ENCODE results near the gene PDIA4. TPM values are rescaled to one million over a fixed set of nuclear protein-coding genes. Genes with fewer than 3 reads are reported as not detected.

PDIA4 gene, protein sequence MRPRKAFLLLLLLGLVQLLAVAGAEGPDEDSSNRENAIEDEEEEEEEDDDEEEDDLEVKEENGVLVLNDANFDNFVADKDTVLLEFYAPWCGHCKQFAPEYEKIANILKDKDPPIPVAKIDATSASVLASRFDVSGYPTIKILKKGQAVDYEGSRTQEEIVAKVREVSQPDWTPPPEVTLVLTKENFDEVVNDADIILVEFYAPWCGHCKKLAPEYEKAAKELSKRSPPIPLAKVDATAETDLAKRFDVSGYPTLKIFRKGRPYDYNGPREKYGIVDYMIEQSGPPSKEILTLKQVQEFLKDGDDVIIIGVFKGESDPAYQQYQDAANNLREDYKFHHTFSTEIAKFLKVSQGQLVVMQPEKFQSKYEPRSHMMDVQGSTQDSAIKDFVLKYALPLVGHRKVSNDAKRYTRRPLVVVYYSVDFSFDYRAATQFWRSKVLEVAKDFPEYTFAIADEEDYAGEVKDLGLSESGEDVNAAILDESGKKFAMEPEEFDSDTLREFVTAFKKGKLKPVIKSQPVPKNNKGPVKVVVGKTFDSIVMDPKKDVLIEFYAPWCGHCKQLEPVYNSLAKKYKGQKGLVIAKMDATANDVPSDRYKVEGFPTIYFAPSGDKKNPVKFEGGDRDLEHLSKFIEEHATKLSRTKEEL
- polyA plus RNA-seq (2011; rRNA removed) (173 and 204 TPM in 2 replicates), polyA minus RNA-seq (2011; rRNA and poly(A)+ RNA removed) (82.0 and 133 TPM in 2 replicates)

DNA sequence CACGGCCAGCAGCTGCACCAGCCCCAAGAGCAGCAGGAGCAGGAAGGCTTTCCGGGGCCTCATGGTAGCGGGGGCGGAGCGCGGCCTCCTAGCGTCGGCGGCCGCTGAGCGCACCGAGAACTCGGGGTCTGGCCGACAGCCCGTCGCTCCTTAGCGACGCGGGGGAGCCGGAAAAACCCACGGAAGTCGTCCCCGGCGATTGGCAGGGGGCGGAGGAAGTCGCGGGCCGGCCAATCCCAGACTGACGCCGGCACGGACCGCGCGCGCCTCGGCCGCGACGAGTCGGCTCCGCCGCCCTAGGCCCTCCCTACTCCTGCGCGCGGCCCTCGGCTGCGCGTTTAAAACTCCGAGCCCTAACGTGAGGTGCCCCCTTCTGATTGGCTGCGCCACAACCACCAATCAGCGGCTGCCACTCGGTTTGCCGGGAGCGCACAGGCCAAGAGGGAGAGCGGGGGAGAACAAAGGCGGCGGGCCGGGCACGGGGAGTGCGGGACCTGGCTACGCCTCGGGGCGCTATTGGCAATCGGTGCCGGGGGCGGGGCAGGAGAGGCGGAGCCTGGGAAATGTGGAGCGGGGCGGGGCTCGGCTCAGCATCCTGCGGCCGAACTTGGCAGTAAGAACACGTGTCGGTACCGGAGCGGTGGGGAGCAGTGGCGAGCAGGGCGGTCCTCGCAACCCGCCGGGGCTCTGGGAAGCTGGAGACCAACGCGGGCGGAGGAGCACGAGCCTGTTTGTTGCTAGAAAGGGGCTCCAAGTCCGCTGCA, at the start of gene PDIA4:
Gene PDIA4 (minus strand): TSS at position 160 of the 764 bp plus-strand sequence. CDS start 97 bp downstream, at position 63.
- no peaks in the 10 kb centered on the region; the same call in 1 of the 2 replicates for H3K36me3 ChIP-seq (ENCODE audit: control insufficient read depth, insufficient read depth, low read length)
- TF ChIP-seq, protein P1, sequence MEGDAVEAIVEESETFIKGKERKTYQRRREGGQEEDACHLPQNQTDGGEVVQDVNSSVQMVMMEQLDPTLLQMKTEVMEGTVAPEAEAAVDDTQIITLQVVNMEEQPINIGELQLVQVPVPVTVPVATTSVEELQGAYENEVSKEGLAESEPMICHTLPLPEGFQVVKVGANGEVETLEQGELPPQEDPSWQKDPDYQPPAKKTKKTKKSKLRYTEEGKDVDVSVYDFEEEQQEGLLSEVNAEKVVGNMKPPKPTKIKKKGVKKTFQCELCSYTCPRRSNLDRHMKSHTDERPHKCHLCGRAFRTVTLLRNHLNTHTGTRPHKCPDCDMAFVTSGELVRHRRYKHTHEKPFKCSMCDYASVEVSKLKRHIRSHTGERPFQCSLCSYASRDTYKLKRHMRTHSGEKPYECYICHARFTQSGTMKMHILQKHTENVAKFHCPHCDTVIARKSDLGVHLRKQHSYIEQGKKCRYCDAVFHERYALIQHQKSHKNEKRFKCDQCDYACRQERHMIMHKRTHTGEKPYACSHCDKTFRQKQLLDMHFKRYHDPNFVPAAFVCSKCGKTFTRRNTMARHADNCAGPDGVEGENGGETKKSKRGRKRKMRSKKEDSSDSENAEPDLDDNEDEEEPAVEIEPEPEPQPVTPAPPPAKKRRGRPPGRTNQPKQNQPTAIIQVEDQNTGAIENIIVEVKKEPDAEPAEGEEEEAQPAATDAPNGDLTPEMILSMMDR (IDR thresholded peaks at IDR 0.05; ENCODE audit: insufficient read depth, low read depth, low read length): peak; percentile 37
- ChIA-PET POLR2A (no interaction called here), CTCF (interaction anchor here (0.6 to 2.4 kb wide), 4 partner anchors 23 to 134 kb away, joined by 3 to 11 read pairs (median 8); no protein-coding TSS in a partner anchor)
- no peaks in the 10 kb centered on the region for H3K27me3 ChIP-seq (ENCODE audit: control insufficient read depth, insufficient read depth, low read length)
- DNase-seq (ENCODE audit: low read depth): peak; percentile 97
- peak within 1 kb of the TSS; percentile 91 for H3K4me3 ChIP-seq (ENCODE audit: low read depth, low read length)

DNA sequence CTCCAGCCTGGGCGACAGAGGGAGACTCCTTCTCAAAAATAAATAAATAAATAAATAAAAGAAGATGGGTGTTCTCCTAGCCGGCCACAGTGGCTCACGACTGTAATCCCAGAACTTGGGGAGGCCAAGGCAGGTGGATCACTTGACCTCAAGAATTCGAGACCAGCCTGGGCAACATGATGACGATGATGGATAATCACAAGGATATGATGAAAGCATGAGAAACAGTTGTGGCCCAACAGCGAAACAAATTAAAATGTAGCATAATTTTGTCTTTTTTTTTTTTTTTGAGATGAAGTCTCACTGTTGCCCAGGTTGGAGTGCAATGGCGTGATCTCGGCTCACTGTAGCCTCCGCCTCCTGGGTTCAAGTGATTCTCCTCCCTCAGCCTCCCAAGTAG, 49.3 kb upstream of the PDIA4 start:
- ChIA-PET CTCF (interaction anchor here (1.2 kb wide), 1 partner anchor 12 kb away, joined by 3 read pairs; no protein-coding TSS in a partner anchor), POLR2A (no interaction called here)
- no peak overlapping the region for H3K4me3 ChIP-seq (ENCODE audit: low read depth, low read length)
- TF ChIP-seq, protein P1 (IDR thresholded peaks at IDR 0.05; ENCODE audit: insufficient read depth, low read depth, low read length): no peak
- H3K27me3 ChIP-seq (ENCODE audit: control insufficient read depth, insufficient read depth, low read length): no peaks in the 10 kb centered on the region
- DNase-seq (ENCODE audit: low read depth): no peak
- peaks cover 2% of the 10 kb centered on the region for H3K36me3 ChIP-seq (ENCODE audit: control insufficient read depth, insufficient read depth, low read length)

DNA sequence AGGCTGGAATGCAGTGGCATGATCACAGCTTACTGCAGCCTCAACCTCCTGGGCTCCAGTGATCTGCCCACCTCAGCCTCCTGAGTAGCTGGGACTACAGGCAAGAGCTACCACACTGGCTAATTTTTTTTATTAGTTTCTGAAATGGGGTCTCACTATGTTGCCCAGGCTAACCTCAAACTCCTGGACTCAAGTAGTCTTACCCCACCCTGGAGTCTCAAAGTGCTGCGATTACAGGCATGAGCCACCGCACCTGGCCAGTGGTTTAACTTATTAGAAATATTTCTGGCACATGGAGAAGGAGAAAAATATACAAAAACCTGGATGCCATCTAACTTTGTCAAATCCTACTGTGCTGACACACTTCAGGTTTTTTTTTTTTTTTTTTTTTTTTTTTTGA, 47.0 kb upstream of the PDIA4 start:
- no peaks in the 10 kb centered on the region for H3K27me3 ChIP-seq (ENCODE audit: control insufficient read depth, insufficient read depth, low read length)
- ChIA-PET CTCF (interaction anchor here (1.2 to 3.9 kb wide), 2 partner anchors 10 to 68 kb away, joined by 4 to 17 read pairs; no protein-coding TSS in a partner anchor), POLR2A (no interaction called here)
- H3K36me3 ChIP-seq (ENCODE audit: control insufficient read depth, insufficient read depth, low read length): peaks cover 18% of the 10 kb centered on the region
- DNase-seq (ENCODE audit: low read depth): no peak
- TF ChIP-seq, protein P1 (IDR thresholded peaks at IDR 0.05; ENCODE audit: insufficient read depth, low read depth, low read length): no peak
- no peak overlapping the region for H3K4me3 ChIP-seq (ENCODE audit: low read depth, low read length)

DNA sequence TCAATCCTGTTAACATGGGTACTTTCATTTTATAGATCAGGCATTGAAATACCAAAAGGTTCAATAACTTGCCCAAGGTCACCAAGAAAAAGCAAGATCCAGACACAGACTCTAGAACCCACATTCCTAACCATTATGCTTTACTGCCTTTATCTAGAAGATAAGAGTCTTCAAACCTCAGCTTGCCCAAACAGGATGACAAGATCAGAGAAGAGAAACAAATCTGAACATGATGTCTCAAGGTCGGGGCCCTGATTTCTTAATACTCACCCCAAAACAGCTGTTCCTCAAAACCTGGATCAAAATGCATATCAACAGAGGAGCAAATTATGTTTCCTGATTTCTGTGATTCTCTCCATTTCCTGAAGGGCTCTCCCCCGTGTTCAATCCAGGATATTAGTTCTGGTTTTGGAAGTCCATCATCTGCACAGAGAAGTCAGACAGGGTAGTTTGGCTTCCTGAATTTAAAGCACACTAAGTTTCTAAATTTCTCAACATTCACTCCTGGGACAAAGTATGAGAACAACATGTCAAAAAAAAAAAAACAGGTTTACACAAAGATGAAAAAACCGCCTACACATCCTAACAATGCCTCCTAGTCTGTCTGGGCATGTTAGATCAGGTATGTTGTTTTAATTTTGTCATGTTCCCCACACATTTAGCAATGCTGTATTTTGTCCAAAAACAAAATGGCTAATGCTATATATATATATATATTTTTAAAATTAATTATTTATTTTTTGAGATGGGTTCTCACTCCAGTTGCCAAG, 46.0 kb upstream of the PDIA4 start:
- ChIA-PET CTCF (interaction anchor here (1.2 to 3.9 kb wide), 2 partner anchors 9 to 67 kb away, joined by 4 to 17 read pairs; no protein-coding TSS in a partner anchor), POLR2A (no interaction called here)
- Histone ChIP-seq H3K27me3 (ENCODE audit: control insufficient read depth, insufficient read depth, low read length) (no peaks in the 10 kb centered on the region), H3K4me3 (ENCODE audit: low read depth, low read length) (no peak overlapping the region), H3K36me3 (ENCODE audit: control insufficient read depth, insufficient read depth, low read length) (peaks cover 20% of the 10 kb centered on the region)
- TF ChIP-seq, protein P1 (IDR thresholded peaks at IDR 0.05; ENCODE audit: insufficient read depth, low read depth, low read length): no peak
- no peak for DNase-seq (ENCODE audit: low read depth)
